Fibroblast of villous mesenchyme (primary cell): Measurements from ENCODE around the gene RSAD1. TPM values are rescaled to one million over a fixed set of nuclear protein-coding genes. Genes with fewer than 3 reads are reported as not detected.

Experiments
- DNase-seq: peaks from one replicate; pipeline ENCODE4 v3.0.0-alpha.2; 2010; ENCODE audit warnings: low read depth
- H3K4me3 ChIP-seq: 2 replicates; pipeline ENCODE4 v1.5.1; 2011; ENCODE audit warnings: low read depth, mild to moderate bottlenecking, low read length
- total RNA-seq: library from RNA; depleted of rRNA; stranded (reverse); fragments of >200 nt; gene quantifications from 2 replicates; pipeline ENCODE4 v1.2.3, GENCODE V29; 2012
- TF ChIP-seq, protein P1 (sequence below): IDR thresholded peaks from 2 replicates; pipeline ENCODE4 v1.5.1; 2012; ENCODE audit warnings: low read depth, mild to moderate bottlenecking, low read length; ENCODE audit not compliant: insufficient read depth

RSAD1 gene
- total RNA-seq, 1 donor: 16.8 TPM

- TF ChIP-seq, protein P1, sequence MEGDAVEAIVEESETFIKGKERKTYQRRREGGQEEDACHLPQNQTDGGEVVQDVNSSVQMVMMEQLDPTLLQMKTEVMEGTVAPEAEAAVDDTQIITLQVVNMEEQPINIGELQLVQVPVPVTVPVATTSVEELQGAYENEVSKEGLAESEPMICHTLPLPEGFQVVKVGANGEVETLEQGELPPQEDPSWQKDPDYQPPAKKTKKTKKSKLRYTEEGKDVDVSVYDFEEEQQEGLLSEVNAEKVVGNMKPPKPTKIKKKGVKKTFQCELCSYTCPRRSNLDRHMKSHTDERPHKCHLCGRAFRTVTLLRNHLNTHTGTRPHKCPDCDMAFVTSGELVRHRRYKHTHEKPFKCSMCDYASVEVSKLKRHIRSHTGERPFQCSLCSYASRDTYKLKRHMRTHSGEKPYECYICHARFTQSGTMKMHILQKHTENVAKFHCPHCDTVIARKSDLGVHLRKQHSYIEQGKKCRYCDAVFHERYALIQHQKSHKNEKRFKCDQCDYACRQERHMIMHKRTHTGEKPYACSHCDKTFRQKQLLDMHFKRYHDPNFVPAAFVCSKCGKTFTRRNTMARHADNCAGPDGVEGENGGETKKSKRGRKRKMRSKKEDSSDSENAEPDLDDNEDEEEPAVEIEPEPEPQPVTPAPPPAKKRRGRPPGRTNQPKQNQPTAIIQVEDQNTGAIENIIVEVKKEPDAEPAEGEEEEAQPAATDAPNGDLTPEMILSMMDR: no peak
- DNase-seq: no peak
- no peak overlapping the region for H3K4me3 ChIP-seq
Measured at GRCh38 chr17:50519141-50519834, 40.6 kb downstream of the RSAD1 start.

DNA sequence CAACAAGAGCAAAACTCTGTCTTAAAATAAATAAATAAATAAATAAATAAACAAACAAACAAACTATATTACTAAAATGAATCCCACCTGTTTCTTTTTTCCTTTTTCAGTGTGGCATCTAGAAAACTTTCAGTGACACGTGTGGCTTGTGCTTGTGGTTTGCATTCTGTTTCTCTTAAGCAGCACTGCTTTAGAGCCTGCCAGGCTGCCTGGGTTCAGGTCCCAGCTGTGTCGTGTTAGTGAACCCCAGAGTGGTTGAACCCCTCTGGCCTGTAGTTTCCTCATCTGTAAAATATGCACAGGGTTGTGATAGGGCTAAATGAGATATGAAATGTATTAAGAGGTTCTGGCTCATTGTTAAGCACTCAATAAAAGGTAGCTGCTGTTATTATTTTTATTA, 41.8 kb downstream of the RSAD1 start:
- H3K4me3 ChIP-seq: no peak overlapping the region
- no peak for DNase-seq
- TF ChIP-seq, protein P1: no peak

GRCh38 chr17:50521514-50521913, 42.9 kb downstream of the RSAD1 start:
- no peak for DNase-seq
- TF ChIP-seq, protein P1: no peak
- H3K4me3 ChIP-seq: no peak overlapping the region

DNA sequence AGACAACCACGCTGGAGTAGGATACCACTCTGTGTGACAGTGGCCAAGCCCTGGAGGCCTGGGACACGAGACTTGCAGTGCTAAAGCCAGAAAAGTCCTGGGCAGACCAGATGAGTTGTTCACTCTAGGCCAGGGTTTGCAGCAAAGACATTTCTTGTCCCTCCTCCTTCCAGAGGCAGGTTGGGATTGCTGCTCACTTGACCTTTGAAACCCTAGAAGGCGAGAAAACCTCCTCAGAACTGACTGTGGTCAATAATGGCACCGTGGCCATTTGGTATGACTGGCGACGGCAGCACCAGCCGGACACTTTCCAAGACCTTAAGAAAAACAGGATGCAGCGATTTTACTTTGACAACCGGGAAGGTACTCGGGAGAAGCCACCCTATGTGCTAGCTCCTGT, 44.1 kb downstream of the RSAD1 start:
- H3K4me3 ChIP-seq: no peak overlapping the region
- TF ChIP-seq, protein P1: no peak
- no peak for DNase-seq

DNA sequence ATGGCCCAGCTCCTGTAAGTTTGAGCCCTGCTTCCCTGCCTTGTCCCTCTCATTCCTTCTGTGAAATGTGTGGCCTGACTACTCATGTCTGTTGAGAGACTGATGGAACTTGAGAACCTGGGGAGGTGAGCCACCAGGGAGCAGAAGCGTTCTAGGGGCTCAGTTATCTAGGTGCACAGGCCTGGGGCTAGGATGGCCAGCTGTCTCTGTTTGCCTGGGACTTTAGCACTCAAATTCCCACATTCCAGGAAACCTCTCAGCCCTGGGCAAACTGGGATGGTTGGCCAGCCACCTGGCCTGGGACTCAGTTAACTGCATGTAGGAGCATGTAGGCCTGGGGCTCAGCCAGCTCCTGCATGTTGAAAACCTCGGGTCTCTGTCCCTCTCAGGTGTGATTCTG, 44.5 kb downstream of the RSAD1 start:
- no peak for DNase-seq
- TF ChIP-seq, protein P1: no peak
- no peak overlapping the region for H3K4me3 ChIP-seq

- DNase-seq: no peak
- TF ChIP-seq, protein P1: no peak
Measured at GRCh38 chr17:50524838-50525237, 46.2 kb downstream of the RSAD1 start.

GRCh38 chr17:50527155-50527762, 48.6 kb downstream of the RSAD1 start:
- H3K4me3 ChIP-seq: no peak overlapping the region
- no peak for DNase-seq
- TF ChIP-seq, protein P1: no peak

More at GRCh38 chr17:50524838-50525237, 46.2 kb downstream of the RSAD1 start:
- H3K4me3 ChIP-seq: no peak overlapping the region
